GM23248 (cell line): ENCODE measurements around the gene ARHGEF11.

Experiments
- EZH2 ChIP-seq: fragments of 200-600 bp; sonication (generic); IDR thresholded peaks from 2 replicates; pipeline ENCODE4 v1.6.1; 2018; ENCODE audit warnings: antibody characterized with exemption, mild to moderate bottlenecking; ENCODE audit not compliant: insufficient read depth, poor library complexity, severe bottlenecking
- EZH2phosphoT487 ChIP-seq: fragments of 200-600 bp; sonication (generic); IDR thresholded peaks from 2 replicates; pipeline ENCODE4 v1.6.1; 2018; ENCODE audit warnings: antibody characterized with exemption, moderate library complexity, mild to moderate bottlenecking, low read depth; ENCODE audit not compliant: insufficient read depth

DNA sequence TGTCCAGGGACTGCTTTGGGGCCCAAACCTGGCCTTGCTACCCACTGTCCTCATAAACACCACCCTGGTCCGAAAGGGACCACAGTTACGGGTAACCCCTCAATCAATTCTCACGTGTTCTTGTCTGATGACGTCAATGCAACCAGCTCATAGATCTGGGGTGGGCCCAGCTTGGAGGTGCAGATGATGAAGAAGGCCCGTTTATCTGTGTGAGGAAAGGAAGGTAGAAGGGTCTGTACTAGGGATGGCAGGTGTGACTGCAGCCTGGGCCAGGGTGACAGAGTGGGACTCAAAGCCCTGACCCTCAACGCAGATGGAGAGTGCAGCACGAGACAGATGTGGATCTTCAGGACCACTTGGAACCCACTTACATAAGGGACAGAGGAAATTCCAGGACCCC is 103.0 kb downstream of the ARHGEF11 start:
- TF ChIP-seq EZH2phosphoT487 (no peak), EZH2 (no peak)
